ENCODE measurements around the gene MBP.

The MBP gene

GRCh38 chr18:76996429-76996828 is 136.2 kb downstream of the MBP start:
- H3K4me2 ChIP-seq (ENCODE audit: low read length) = no peak overlapping the region
- no peak overlapping the region for H3K56ac ChIP-seq (ENCODE audit: low read length)
- H3K79me1 ChIP-seq (ENCODE audit: low read length) = no peaks in the 10 kb centered on the region
- DNase-seq = no peak
- H4K8ac ChIP-seq (ENCODE audit: low read depth, low read length) = no peak overlapping the region
- no peaks in the 10 kb centered on the region for H3K79me2 ChIP-seq (ENCODE audit: control insufficient read depth, insufficient read depth, low read length)
- no peak overlapping the region for H4K5ac ChIP-seq (ENCODE audit: low read length)
- no peak overlapping the region for H3K23ac ChIP-seq (ENCODE audit: low read length)
- no peak overlapping the region for H3K9ac ChIP-seq (ENCODE audit: low read length)
- H3K36me3 ChIP-seq (ENCODE audit: control insufficient read depth, insufficient read depth, low read length) = no peaks in the 10 kb centered on the region
- no peak overlapping the region for H3K18ac ChIP-seq (ENCODE audit: low read length)
- no peak overlapping the region for H2AK5ac ChIP-seq (ENCODE audit: low read length)
- H3K4me3 ChIP-seq (ENCODE audit: low read length) = no peak overlapping the region
- no peak overlapping the region for H3K27ac ChIP-seq (ENCODE audit: low read depth, low read length)
- H2BK15ac ChIP-seq (replicated peaks; ENCODE audit: low read depth) = no peak overlapping the region
- no peaks in the 10 kb centered on the region for H3K27me3 ChIP-seq (ENCODE audit: insufficient read depth, low read length, poor library complexity)
- WGBS (ENCODE audit: extremely low coverage, insufficient coverage, low lambda C conversion rate) = no CpG with 5 or more reads among the region's 7 CpGs
- H2BK5ac ChIP-seq (ENCODE audit: low read length) = no peak overlapping the region
- no peak overlapping the region for H2BK120ac ChIP-seq (ENCODE audit: low read depth, low read length)
- no peaks in the 10 kb centered on the region for H3K4me1 ChIP-seq (ENCODE audit: control insufficient read depth, low read depth, low read length)
- H3K4ac ChIP-seq (ENCODE audit: low read depth, low read length) = no peak overlapping the region

- Histone ChIP-seq H3K4ac (ENCODE audit: low read depth, low read length) (no peak overlapping the region), H4K8ac (ENCODE audit: low read depth, low read length) (no peak overlapping the region), H3K36me3 (ENCODE audit: control insufficient read depth, insufficient read depth, low read length) (no peaks in the 10 kb centered on the region), H2AK5ac (ENCODE audit: low read length) (no peak overlapping the region), H3K4me2 (ENCODE audit: low read length) (no peak overlapping the region), H3K23ac (ENCODE audit: low read length) (no peak overlapping the region), H3K79me2 (ENCODE audit: control insufficient read depth, insufficient read depth, low read length) (no peaks in the 10 kb centered on the region), H2BK120ac (ENCODE audit: low read depth, low read length) (no peak overlapping the region), H3K56ac (ENCODE audit: low read length) (no peak overlapping the region), H4K5ac (ENCODE audit: low read length) (no peak overlapping the region), H3K79me1 (ENCODE audit: low read length) (no peaks in the 10 kb centered on the region), H3K27me3 (ENCODE audit: insufficient read depth, low read length, poor library complexity) (no peaks in the 10 kb centered on the region), H3K27ac (ENCODE audit: low read depth, low read length) (no peak overlapping the region), H2BK15ac (replicated peaks; ENCODE audit: low read depth) (no peak overlapping the region), H2BK5ac (ENCODE audit: low read length) (no peak overlapping the region), H3K4me1 (ENCODE audit: control insufficient read depth, low read depth, low read length) (no peaks in the 10 kb centered on the region), H3K9ac (ENCODE audit: low read length) (no peak overlapping the region), H3K4me3 (ENCODE audit: low read length) (no peak overlapping the region), H3K18ac (ENCODE audit: low read length) (no peak overlapping the region)
- DNase-seq = no peak
- WGBS (ENCODE audit: extremely low coverage, insufficient coverage, low lambda C conversion rate) = no CpG with 5 or more reads among the region's 7 CpGs
Observed at GRCh38 chr18:76995896-76996295, 136.7 kb downstream of the MBP start.

DNA sequence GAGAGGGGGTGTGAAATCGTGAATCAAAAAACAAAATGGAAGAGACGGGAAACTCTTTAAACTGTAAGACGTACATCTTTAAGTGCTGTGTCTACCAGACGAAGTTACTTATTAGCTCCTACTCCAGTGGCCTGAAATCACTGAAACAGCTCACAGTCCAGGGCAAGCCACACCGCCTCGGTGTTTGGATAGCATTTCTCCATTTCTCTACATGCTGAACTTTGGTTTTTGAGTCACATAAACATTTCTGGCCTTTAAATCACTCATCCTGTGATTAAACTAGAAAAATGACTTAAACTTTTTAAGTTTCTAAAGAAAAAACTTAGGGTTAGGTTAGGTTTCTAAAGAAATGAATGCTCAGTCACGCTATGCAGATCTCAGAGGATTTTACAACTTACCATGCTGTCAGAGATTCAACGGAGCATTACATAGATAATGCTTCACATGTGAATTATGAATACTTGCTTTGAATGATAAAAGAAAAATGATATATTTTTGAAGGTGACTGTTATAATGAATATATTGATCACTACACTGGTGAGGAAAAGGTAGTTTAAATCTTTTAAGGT is 138.4 kb downstream of the MBP start:
- H3K4me3 ChIP-seq (ENCODE audit: low read length) = no peak overlapping the region
- DNase-seq = no peak

GRCh38 chr18:76993573-76993972 is 139.0 kb downstream of the MBP start:
- no peak for DNase-seq
- H2AK5ac ChIP-seq (ENCODE audit: low read length) = no peak overlapping the region
- no peak overlapping the region for H3K18ac ChIP-seq (ENCODE audit: low read length)
- H3K27ac ChIP-seq (ENCODE audit: low read depth, low read length) = no peak overlapping the region
- H3K4me1 ChIP-seq (ENCODE audit: control insufficient read depth, low read depth, low read length) = no peaks in the 10 kb centered on the region
- H3K36me3 ChIP-seq (ENCODE audit: control insufficient read depth, insufficient read depth, low read length) = no peaks in the 10 kb centered on the region
- no peak overlapping the region for H3K4ac ChIP-seq (ENCODE audit: low read depth, low read length)
- H3K4me2 ChIP-seq (ENCODE audit: low read length) = no peak overlapping the region
- H3K9ac ChIP-seq (ENCODE audit: low read length) = no peak overlapping the region
- no peaks in the 10 kb centered on the region for H3K79me2 ChIP-seq (ENCODE audit: control insufficient read depth, insufficient read depth, low read length)
- H3K23ac ChIP-seq (ENCODE audit: low read length) = no peak overlapping the region
- no CpG with 5 or more reads among the region's 11 CpGs for WGBS (ENCODE audit: extremely low coverage, insufficient coverage, low lambda C conversion rate)
- no peak overlapping the region for H3K56ac ChIP-seq (ENCODE audit: low read length)
- H2BK5ac ChIP-seq (ENCODE audit: low read length) = no peak overlapping the region
- H2BK120ac ChIP-seq (ENCODE audit: low read depth, low read length) = no peak overlapping the region
- no peak overlapping the region for H3K4me3 ChIP-seq (ENCODE audit: low read length)
- H3K27me3 ChIP-seq (ENCODE audit: insufficient read depth, low read length, poor library complexity) = no peaks in the 10 kb centered on the region
- no peak overlapping the region for H2BK15ac ChIP-seq (replicated peaks; ENCODE audit: low read depth)
- no peak overlapping the region for H4K8ac ChIP-seq (ENCODE audit: low read depth, low read length)
- H4K5ac ChIP-seq (ENCODE audit: low read length) = no peak overlapping the region
- no peaks in the 10 kb centered on the region for H3K79me1 ChIP-seq (ENCODE audit: low read length)

More for the DNA sequence above, 138.4 kb downstream of the MBP start:
- H4K5ac ChIP-seq (ENCODE audit: low read length) = no peak overlapping the region
- no peak overlapping the region for H3K23ac ChIP-seq (ENCODE audit: low read length)
- H3K9ac ChIP-seq (ENCODE audit: low read length) = no peak overlapping the region
- H3K79me2 ChIP-seq (ENCODE audit: control insufficient read depth, insufficient read depth, low read length) = no peaks in the 10 kb centered on the region
- H3K27ac ChIP-seq (ENCODE audit: low read depth, low read length) = no peak overlapping the region
- no peak overlapping the region for H2BK5ac ChIP-seq (ENCODE audit: low read length)
- H2BK15ac ChIP-seq (replicated peaks; ENCODE audit: low read depth) = no peak overlapping the region
- H4K8ac ChIP-seq (ENCODE audit: low read depth, low read length) = no peak overlapping the region
- H3K27me3 ChIP-seq (ENCODE audit: insufficient read depth, low read length, poor library complexity) = no peaks in the 10 kb centered on the region
- no peak overlapping the region for H2BK120ac ChIP-seq (ENCODE audit: low read depth, low read length)
- no CpG with 5 or more reads among the region's 8 CpGs for WGBS (ENCODE audit: extremely low coverage, insufficient coverage, low lambda C conversion rate)
- no peak overlapping the region for H3K56ac ChIP-seq (ENCODE audit: low read length)
- no peaks in the 10 kb centered on the region for H3K4me1 ChIP-seq (ENCODE audit: control insufficient read depth, low read depth, low read length)
- no peaks in the 10 kb centered on the region for H3K36me3 ChIP-seq (ENCODE audit: control insufficient read depth, insufficient read depth, low read length)
- no peak overlapping the region for H3K18ac ChIP-seq (ENCODE audit: low read length)
- no peaks in the 10 kb centered on the region for H3K79me1 ChIP-seq (ENCODE audit: low read length)
- H2AK5ac ChIP-seq (ENCODE audit: low read length) = no peak overlapping the region
- H3K4me2 ChIP-seq (ENCODE audit: low read length) = no peak overlapping the region
- H3K4ac ChIP-seq (ENCODE audit: low read depth, low read length) = no peak overlapping the region

DNA sequence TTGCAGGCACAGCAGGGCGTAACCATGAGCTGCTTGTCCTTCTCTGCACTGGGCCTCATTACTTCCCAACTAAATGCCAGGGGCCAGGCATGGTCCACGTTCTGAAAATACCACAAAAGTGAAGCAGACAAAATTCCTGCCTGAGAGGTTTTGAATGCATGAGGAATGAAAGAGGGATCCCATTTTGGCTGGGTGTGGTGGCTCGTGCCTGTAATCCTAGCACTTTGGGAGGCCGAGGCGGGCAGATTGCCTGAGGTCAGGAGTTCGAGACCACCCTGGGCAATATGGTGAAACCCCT is 139.5 kb downstream of the MBP start:
- Histone ChIP-seq H3K4me1 (ENCODE audit: control insufficient read depth, low read depth, low read length) (no peaks in the 10 kb centered on the region), H3K23ac (ENCODE audit: low read length) (no peak overlapping the region), H2BK15ac (replicated peaks; ENCODE audit: low read depth) (no peak overlapping the region), H3K4ac (ENCODE audit: low read depth, low read length) (no peak overlapping the region), H3K56ac (ENCODE audit: low read length) (no peak overlapping the region), H3K18ac (ENCODE audit: low read length) (no peak overlapping the region), H4K5ac (ENCODE audit: low read length) (no peak overlapping the region), H3K79me2 (ENCODE audit: control insufficient read depth, insufficient read depth, low read length) (no peaks in the 10 kb centered on the region), H3K27ac (ENCODE audit: low read depth, low read length) (no peak overlapping the region), H4K8ac (ENCODE audit: low read depth, low read length) (no peak overlapping the region), H3K27me3 (ENCODE audit: insufficient read depth, low read length, poor library complexity) (no peaks in the 10 kb centered on the region), H3K9ac (ENCODE audit: low read length) (no peak overlapping the region), H2BK120ac (ENCODE audit: low read depth, low read length) (no peak overlapping the region), H2BK5ac (ENCODE audit: low read length) (no peak overlapping the region), H3K4me3 (ENCODE audit: low read length) (no peak overlapping the region), H3K79me1 (ENCODE audit: low read length) (no peaks in the 10 kb centered on the region), H3K36me3 (ENCODE audit: control insufficient read depth, insufficient read depth, low read length) (no peaks in the 10 kb centered on the region), H3K4me2 (ENCODE audit: low read length) (no peak overlapping the region), H2AK5ac (ENCODE audit: low read length) (no peak overlapping the region)
- DNase-seq = no peak
- WGBS (ENCODE audit: extremely low coverage, insufficient coverage, low lambda C conversion rate) = no CpG with 5 or more reads among the region's 6 CpGs

Data from mesendoderm (in vitro differentiated cells).